Measurements from ENCODE around the gene TCF21. TPM values are rescaled to one million over a fixed set of nuclear protein-coding genes. Genes with fewer than 3 reads are reported as not detected.

Gene TCF21
- total RNA-seq, 2 experiments from 2014 or later: not detected

GRCh38 chr6:133877116-133877515 lies 11.8 kb upstream of the TCF21 start:
- DNase-seq: no peak
- Mint-ChIP-seq H3K9me3 (no peaks in the 10 kb centered on the region), H3K36me3 (no peaks in the 10 kb centered on the region), H3K4me3 (no peak overlapping the region), H3K27me3 (peaks cover 45% of the 10 kb centered on the region), H3K4me1 (no peaks in the 10 kb centered on the region), H3K27ac (no peak overlapping the region)

- no peak for DNase-seq
- H3K27me3 Mint-ChIP-seq: peaks cover 47% of the 10 kb centered on the region
- no peaks in the 10 kb centered on the region for H3K9me3 Mint-ChIP-seq
- no peak overlapping the region for H3K4me3 Mint-ChIP-seq
- H3K36me3 Mint-ChIP-seq: no peaks in the 10 kb centered on the region
- no peaks in the 10 kb centered on the region for H3K4me1 Mint-ChIP-seq
- no peak overlapping the region for H3K27ac Mint-ChIP-seq
Observed at GRCh38 chr6:133880006-133880405, 8.9 kb upstream of the TCF21 start.

- H3K4me1 Mint-ChIP-seq: no peaks in the 10 kb centered on the region
- H3K4me3 Mint-ChIP-seq: no peak overlapping the region
- no peaks in the 10 kb centered on the region for H3K9me3 Mint-ChIP-seq
- no peak for DNase-seq
- H3K27ac Mint-ChIP-seq: no peak overlapping the region
- H3K27me3 Mint-ChIP-seq: peaks cover 49% of the 10 kb centered on the region
- no peaks in the 10 kb centered on the region for H3K36me3 Mint-ChIP-seq
Observed at GRCh38 chr6:133880896-133881295, 8.0 kb upstream of the TCF21 start.

- no peaks in the 10 kb centered on the region for H3K9me3 Mint-ChIP-seq
- H3K4me3 Mint-ChIP-seq: no peak overlapping the region
- H3K27me3 Mint-ChIP-seq: peaks cover 86% of the 10 kb centered on the region
- peaks cover 20% of the 10 kb centered on the region for H3K4me1 Mint-ChIP-seq
- H3K36me3 Mint-ChIP-seq: no peaks in the 10 kb centered on the region
- no peak for DNase-seq
- H3K27ac Mint-ChIP-seq: no peak overlapping the region
Observed at GRCh38 chr6:133886104-133886775, 2.7 kb upstream of the TCF21 start.

- Mint-ChIP-seq H3K27me3 (peaks cover 90% of the 10 kb centered on the region), H3K4me3 (no peak overlapping the region), H3K36me3 (no peaks in the 10 kb centered on the region), H3K9me3 (no peaks in the 10 kb centered on the region), H3K27ac (no peak overlapping the region), H3K4me1 (peaks cover 25% of the 10 kb centered on the region)
- no peak for DNase-seq
Observed at GRCh38 chr6:133887156-133887879, 1.6 kb upstream of the TCF21 start.

- Mint-ChIP-seq H3K4me3 (no peak overlapping the region), H3K4me1 (peaks cover 26% of the 10 kb centered on the region), H3K27ac (no peak overlapping the region), H3K9me3 (no peaks in the 10 kb centered on the region), H3K36me3 (no peaks in the 10 kb centered on the region), H3K27me3 (peaks cover 93% of the 10 kb centered on the region)
- no peak for DNase-seq
Observed at GRCh38 chr6:133887880-133888230, 1.1 kb upstream of the TCF21 start.

GRCh38 chr6:133889557-133890403 lies 867 bp downstream of the TCF21 start:
- Mint-ChIP-seq H3K27ac (no peak overlapping the region), H3K36me3 (no peaks in the 10 kb centered on the region), H3K4me1 (peaks cover 31% of the 10 kb centered on the region), H3K4me3 (peak overlapping the region; percentile 40), H3K27me3 (peaks cover 98% of the 10 kb centered on the region), H3K9me3 (no peaks in the 10 kb centered on the region)
- peak; percentile 7 for DNase-seq

- peaks cover 98% of the 10 kb centered on the region for H3K27me3 Mint-ChIP-seq
- no peak for DNase-seq
- H3K36me3 Mint-ChIP-seq: no peaks in the 10 kb centered on the region
- peak overlapping the region; percentile 67 for H3K4me3 Mint-ChIP-seq
- H3K4me1 Mint-ChIP-seq: peaks cover 33% of the 10 kb centered on the region
- H3K27ac Mint-ChIP-seq: no peak overlapping the region
- H3K9me3 Mint-ChIP-seq: no peaks in the 10 kb centered on the region
Observed at GRCh38 chr6:133890711-133891148, 1.8 kb downstream of the TCF21 start.

GRCh38 chr6:133891149-133891926 lies 2.4 kb downstream of the TCF21 start:
- H3K4me1 Mint-ChIP-seq: peaks cover 35% of the 10 kb centered on the region
- H3K27ac Mint-ChIP-seq: no peak overlapping the region
- H3K27me3 Mint-ChIP-seq: peaks cover 98% of the 10 kb centered on the region
- H3K36me3 Mint-ChIP-seq: no peaks in the 10 kb centered on the region
- DNase-seq: peak; percentile 15
- H3K4me3 Mint-ChIP-seq: peak overlapping the region; percentile 67
- H3K9me3 Mint-ChIP-seq: no peaks in the 10 kb centered on the region

GRCh38 chr6:133891927-133892812 lies 3.3 kb downstream of the TCF21 start:
- H3K9me3 Mint-ChIP-seq: no peaks in the 10 kb centered on the region
- no peak for DNase-seq
- H3K27me3 Mint-ChIP-seq: peaks cover 98% of the 10 kb centered on the region
- peaks cover 35% of the 10 kb centered on the region for H3K4me1 Mint-ChIP-seq
- H3K4me3 Mint-ChIP-seq: peak overlapping the region; percentile 18
- no peaks in the 10 kb centered on the region for H3K36me3 Mint-ChIP-seq
- H3K27ac Mint-ChIP-seq: no peak overlapping the region

- Mint-ChIP-seq H3K4me3 (no peak overlapping the region), H3K27me3 (peaks cover 96% of the 10 kb centered on the region), H3K36me3 (no peaks in the 10 kb centered on the region), H3K9me3 (no peaks in the 10 kb centered on the region), H3K27ac (no peak overlapping the region), H3K4me1 (peaks cover 35% of the 10 kb centered on the region)
- no peak for DNase-seq
Observed at GRCh38 chr6:133892813-133893691, 4.1 kb downstream of the TCF21 start.

- Mint-ChIP-seq H3K27me3 (peaks cover 96% of the 10 kb centered on the region), H3K9me3 (no peaks in the 10 kb centered on the region), H3K27ac (no peak overlapping the region), H3K36me3 (no peaks in the 10 kb centered on the region), H3K4me1 (peaks cover 29% of the 10 kb centered on the region), H3K4me3 (no peak overlapping the region)
- DNase-seq: no peak
Observed at GRCh38 chr6:133893946-133894345, 5.0 kb downstream of the TCF21 start.

- DNase-seq: no peak
- H3K27me3 Mint-ChIP-seq: peaks cover 93% of the 10 kb centered on the region
- no peaks in the 10 kb centered on the region for H3K36me3 Mint-ChIP-seq
- peaks cover 25% of the 10 kb centered on the region for H3K4me1 Mint-ChIP-seq
- H3K4me3 Mint-ChIP-seq: no peak overlapping the region
- H3K9me3 Mint-ChIP-seq: no peaks in the 10 kb centered on the region
- no peak overlapping the region for H3K27ac Mint-ChIP-seq
Observed at GRCh38 chr6:133894369-133894768, 5.5 kb downstream of the TCF21 start.
